Medulla oblongata (tissue), 1 donor: Measurements from ENCODE around the gene PHKB.

Experiments used
- DNase-seq: peaks from one replicate; pipeline ENCODE4 v3.0.0-alpha.2; 2015; ENCODE audit errors: extremely low spot score

PHKB gene

GRCh38 chr16:47726031-47726675 lies 265.0 kb downstream of the PHKB start:
- no peak for DNase-seq

DNA sequence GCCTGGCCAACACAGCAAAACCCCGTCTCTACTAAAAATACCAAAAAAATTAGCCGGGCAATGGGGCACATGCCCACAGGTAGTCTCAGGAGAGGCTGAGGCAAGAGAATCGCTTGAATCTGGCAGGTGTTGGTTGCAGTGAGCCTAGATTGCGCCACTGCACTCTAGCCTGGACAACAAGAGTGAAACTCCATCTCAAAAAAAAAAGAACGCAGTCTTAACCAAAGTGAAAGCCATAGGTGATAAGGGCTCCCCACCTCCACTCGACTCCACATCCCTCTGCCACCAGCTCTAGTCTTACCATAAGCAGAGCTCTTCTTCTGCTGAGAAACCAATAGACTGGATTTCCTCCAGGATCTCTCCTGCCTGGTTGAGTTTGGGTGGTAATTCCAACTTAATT lies 266.0 kb downstream of the PHKB start:
- no peak for DNase-seq

DNA sequence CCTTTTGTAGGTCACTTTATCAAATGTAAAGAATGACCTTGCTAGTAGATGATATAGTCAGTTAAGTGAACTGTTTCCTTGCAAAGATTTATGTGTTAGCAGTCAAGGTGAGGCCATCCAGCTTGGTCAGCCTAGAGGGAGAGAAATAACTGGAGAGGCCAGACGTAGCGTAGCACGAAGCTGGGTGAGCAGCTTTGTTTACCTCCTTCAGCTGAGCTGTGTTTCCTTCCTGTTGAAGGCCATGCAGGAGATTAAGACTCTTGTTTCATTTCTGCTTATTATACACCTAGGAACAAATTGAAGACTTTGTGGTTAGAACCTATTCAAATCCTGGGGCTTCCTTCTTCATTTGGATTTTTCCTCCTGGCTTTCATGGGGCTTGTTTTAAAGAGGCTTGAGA lies 267.1 kb downstream of the PHKB start:
- no peak for DNase-seq

GRCh38 chr16:47729701-47730100 lies 268.6 kb downstream of the PHKB start:
- DNase-seq, result no peak

DNA sequence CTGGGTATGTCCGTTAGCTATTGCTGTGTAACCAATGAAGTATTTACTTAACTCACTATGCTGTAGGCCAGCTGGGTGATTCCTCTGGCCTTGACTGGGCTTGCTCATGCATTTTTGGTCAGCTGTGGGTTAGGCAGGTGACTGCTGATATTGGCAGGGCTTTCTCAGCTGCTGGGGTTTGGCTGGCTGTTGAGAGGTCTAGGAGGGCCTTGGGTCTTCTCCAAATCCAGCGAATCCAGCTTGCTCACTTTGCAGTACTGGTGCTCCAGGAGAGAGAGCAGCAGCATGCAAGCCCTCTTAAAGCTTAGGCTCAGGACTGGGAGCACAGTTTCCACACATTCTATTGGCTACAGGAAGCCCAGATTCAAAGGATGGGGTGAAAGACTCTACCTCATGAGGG lies 270.1 kb downstream of the PHKB start:
- no peak for DNase-seq

- no peak for DNase-seq
Observed at GRCh38 chr16:47732122-47732521, 271.0 kb downstream of the PHKB start.

DNA sequence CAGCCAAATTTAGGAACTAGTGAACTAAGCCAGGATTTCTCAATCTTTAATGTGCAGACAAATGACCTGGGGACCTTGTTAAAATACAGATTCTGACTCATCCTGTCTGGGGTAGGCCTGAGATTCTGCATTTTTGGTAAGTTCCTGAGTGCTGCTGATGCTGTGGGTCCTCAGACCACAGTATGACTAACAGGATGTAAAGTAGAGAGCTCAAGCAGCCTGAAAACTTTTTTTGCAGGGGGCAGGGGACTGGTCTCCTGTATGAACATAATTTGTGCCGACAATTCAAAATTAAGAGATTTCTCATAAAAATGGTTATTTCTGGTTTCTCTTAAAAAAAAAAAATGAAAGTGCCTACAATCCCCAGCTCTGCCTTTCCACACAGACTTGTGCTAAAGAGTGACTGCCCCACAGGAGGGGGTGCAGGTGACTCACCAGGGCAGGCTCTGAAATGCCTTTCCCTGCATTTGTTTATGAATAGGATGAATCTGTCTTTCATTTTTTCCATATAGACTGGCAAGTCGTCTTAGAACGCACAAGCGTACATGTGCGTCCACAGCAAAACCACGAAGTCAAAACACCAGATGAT lies 271.5 kb downstream of the PHKB start:
- no peak for DNase-seq

DNA sequence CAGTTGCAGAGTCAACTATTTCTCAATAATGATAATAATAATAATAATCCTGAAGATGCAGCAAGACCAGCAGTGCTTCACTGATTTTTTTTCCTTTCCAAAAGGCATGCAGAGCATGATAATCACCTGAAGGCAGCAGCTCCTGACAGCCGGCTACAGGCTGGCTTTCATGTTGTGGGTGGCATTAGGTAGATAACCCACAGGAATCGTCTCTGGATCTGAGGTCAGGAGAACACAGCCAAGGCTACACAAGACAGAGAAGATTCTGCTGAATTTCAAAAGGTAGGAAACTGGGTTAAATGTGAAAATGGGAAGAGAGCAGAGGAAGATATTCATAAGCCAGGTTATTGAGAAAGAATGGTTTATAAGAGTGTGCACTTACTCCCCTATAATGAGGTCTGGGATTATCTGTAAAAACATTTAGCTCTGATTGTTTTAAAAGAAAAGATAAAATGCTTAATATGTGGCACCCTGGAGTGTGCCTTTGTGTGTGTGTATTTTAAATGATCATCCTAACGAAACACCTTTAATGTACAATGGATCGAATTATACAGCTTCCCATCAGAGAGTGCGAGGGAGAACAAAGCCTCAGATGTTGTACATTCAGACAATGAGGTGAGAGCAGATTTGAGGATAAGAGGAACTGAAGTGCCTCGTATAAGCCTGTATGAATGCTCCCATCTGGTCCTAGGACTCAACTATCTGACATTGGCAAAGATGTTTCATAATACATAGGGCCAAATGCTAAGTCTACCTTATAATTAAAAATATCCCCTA lies 273.1 kb downstream of the PHKB start:
- DNase-seq, result no peak

DNA sequence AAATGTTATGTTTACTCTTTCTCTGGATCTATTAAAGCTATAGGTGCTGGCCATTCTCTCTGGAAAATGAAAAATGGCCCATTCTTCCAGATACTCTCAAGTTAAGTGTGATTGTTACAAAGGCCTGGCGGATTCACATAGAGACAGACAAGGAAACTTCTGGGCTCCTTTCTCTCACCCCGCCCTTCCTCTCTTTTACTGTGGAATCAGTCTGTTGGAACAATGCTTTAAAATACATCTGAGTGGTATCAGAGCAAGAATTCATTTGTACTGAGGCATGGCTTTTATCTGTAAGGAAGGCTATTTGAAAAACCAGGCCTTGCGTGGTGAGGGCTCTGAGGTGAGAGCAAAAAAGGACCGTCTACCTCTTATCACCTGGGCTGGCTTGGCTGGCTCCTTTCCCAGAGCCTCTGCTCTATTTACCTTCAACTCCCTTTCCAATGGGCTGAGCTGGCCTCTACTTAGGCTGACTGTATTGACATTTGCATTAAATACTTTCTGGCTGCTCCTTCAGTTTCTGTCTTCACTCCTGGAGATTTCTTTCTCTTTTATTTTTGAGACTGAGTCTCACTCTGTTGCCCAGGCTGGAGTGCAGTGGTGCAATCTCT lies 274.0 kb downstream of the PHKB start:
- DNase-seq, result no peak

GRCh38 chr16:47750371-47750770 lies 289.2 kb downstream of the PHKB start:
- no peak for DNase-seq
